Stimulated activated CD4-positive, alpha-beta T cell treated with anti-CD3 and anti-CD28 coated beads, Interleukin-1b, Interleukin-23, amount 100 ng/mL, for 48 hours (primary cell): Measurements from ENCODE around the gene FAS.

Experiments used
- DNase-seq: peaks from one replicate; pipeline ENCODE4 v3.0.0-alpha.2; 2020

The FAS gene

DNA sequence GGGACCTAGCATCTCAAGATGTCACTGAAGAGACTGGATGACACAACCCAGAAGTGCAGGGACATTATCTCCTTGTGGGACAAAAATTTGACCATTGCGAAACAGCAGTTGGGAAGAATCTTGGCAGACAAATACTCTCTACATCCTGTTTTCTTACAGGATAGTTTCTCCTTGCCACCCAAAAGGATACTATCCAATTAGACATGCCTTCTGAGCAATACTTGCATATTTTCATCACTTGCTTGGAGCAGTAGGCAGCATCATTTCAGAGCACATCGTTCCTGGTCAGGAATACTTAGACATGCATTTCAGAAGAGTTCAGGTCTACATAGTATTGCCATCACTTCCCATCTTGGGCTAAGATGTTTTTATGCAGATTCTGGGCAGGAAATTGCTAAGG lies 56.8 kb downstream of the FAS start:
- no peak for DNase-seq

DNA sequence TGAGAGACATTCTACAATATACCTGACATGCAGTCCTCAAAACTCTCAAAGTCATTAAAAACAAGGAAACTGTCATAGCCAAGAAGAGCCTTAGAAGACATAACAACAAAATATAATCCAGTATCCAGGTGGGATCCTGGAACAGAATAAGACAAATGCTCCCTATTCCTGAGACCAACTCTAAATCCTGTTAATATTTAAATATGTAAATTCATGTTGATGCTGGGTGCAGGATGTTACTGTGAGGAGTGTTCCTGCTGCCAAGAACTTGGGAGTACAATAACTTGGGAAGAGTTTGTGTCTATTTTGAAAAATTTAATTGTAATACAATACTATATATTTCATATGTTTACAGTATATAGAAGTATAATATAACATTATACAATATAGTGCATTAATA lies 61.0 kb downstream of the FAS start:
- DNase-seq, result no peak

- no peak for DNase-seq
Observed at GRCh38 chr10:89053555-89053954, 63.0 kb downstream of the FAS start.

DNA sequence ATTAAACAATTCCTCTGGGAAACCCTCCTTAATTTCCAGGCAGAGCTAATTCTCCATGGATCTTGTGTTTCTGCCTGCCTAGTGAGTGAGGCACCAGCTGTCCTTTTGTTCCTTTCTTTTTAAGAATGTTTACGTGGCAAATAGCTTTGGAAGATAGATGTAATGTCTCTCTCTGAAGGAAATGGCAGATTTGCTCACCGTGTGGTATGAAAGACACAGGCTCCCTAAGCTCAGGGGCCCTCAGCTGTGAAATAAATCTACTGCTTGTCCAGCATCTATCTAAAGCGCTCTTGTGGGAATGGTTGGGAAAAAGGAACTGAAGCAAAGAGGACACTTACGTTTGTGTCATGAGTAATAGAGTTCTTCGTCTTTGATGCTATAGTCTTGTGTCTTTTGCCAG lies 64.6 kb downstream of the FAS start:
- DNase-seq, result no peak

DNA sequence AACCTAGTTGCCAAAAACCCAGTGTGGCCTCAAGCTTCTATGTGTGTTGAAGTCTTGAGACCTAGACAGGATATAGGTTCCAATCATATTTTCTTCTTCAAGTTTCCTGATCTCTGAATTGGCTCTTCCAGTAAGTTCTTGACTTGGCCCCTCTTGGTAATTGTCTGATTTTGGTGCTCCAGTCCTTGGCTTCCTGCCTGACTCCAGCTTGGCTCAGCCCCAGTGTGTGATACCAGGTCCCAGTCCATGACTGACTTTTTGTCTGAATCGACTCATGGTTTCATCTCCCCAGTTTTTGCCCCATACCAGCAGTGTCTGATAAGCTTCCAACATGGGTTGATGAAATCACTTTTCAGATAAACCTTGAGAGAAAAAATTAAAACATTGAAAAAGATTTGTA lies 72.3 kb downstream of the FAS start:
- no peak for DNase-seq

DNA sequence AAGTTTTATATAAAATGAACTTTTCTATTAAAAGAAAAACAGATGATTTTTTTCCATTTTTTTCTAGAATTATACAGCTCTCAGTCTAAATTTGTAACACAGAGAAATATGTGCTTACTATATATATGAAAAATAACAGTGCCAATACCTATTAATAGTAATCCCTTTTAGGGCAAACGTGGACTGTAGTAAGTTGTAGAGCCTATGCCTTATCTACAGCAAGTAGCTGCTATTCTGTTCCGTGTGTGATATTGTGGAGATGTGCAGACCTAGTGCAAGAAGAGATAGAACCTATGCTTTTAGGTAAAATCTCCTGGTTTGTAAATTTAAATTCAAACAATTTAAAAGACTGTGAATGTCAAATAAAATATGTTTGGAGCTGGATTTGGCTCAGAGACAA lies 72.9 kb downstream of the FAS start:
- DNase-seq, result no peak

- no peak for DNase-seq
Observed at GRCh38 chr10:89064748-89065147, 74.2 kb downstream of the FAS start.
